T-helper 1 cell treated with Interleukin-12 subunit alpha and Interleukin-12 subunit beta and Interleukin-4 antibody, amounts not matched to agents 30 μg/mL and 1 μg/mL, for 36 hours (primary cell): ENCODE results near the gene CALHM6.

Experiments
- H3K27ac Mint-ChIP-seq: one replicate; pipeline ENCODE4 v1.8.0; 2021; ENCODE audit warnings: mild to moderate bottlenecking, mixed read lengths
- H3K27me3 Mint-ChIP-seq: one replicate; pipeline ENCODE4 v1.8.0; 2021; ENCODE audit warnings: low read depth, mixed read lengths
- H3K36me3 Mint-ChIP-seq: one replicate; pipeline ENCODE4 v1.8.0; 2021; ENCODE audit warnings: low read depth, mixed read lengths
- H3K4me1 Mint-ChIP-seq: one replicate; pipeline ENCODE4 v1.8.0; 2021; ENCODE audit warnings: low read depth, mixed read lengths
- H3K4me3 Mint-ChIP-seq: one replicate; pipeline ENCODE4 v1.8.0; 2021; ENCODE audit warnings: mild to moderate bottlenecking, moderate library complexity, mixed read lengths
- H3K9me3 Mint-ChIP-seq: one replicate; pipeline ENCODE4 v1.8.0; 2021; ENCODE audit warnings: mixed read lengths

The CALHM6 gene

GRCh38 chr6:116461331-116461931 is at the start of gene CALHM6:
TSS of gene CALHM6 (plus strand) at chr6:116461375. CDS start at chr6:116461930, 555 bp downstream.
- Mint-ChIP-seq H3K4me1 (peaks cover 77% of the 10 kb centered on the region), H3K36me3 (peaks cover 17% of the 10 kb centered on the region), H3K27ac (peak within 1 kb of the TSS; percentile 87), H3K27me3 (no peaks in the 10 kb centered on the region), H3K9me3 (no peaks in the 10 kb centered on the region), H3K4me3 (peak within 1 kb of the TSS; percentile 84)

GRCh38 chr6:116412270-116412669 is 48.9 kb upstream of the CALHM6 start:
- peaks cover 2% of the 10 kb centered on the region for H3K4me1 Mint-ChIP-seq
- no peaks in the 10 kb centered on the region for H3K9me3 Mint-ChIP-seq
- H3K36me3 Mint-ChIP-seq = no peaks in the 10 kb centered on the region
- H3K27me3 Mint-ChIP-seq = peaks cover 4% of the 10 kb centered on the region
- no peak overlapping the region for H3K4me3 Mint-ChIP-seq
- no peak overlapping the region for H3K27ac Mint-ChIP-seq

- Mint-ChIP-seq H3K36me3 (no peaks in the 10 kb centered on the region), H3K4me1 (peaks cover 2% of the 10 kb centered on the region), H3K27ac (no peak overlapping the region), H3K4me3 (no peak overlapping the region), H3K27me3 (peaks cover 4% of the 10 kb centered on the region), H3K9me3 (no peaks in the 10 kb centered on the region)
Measured at GRCh38 chr6:116413357-116413756, 47.8 kb upstream of the CALHM6 start.

- H3K36me3 Mint-ChIP-seq = no peaks in the 10 kb centered on the region
- no peak overlapping the region for H3K4me3 Mint-ChIP-seq
- no peaks in the 10 kb centered on the region for H3K9me3 Mint-ChIP-seq
- H3K27me3 Mint-ChIP-seq = no peaks in the 10 kb centered on the region
- no peak overlapping the region for H3K27ac Mint-ChIP-seq
- no peaks in the 10 kb centered on the region for H3K4me1 Mint-ChIP-seq
Measured at GRCh38 chr6:116417661-116418060, 43.5 kb upstream of the CALHM6 start.

- no peaks in the 10 kb centered on the region for H3K27me3 Mint-ChIP-seq
- no peak overlapping the region for H3K27ac Mint-ChIP-seq
- H3K36me3 Mint-ChIP-seq = no peaks in the 10 kb centered on the region
- H3K4me3 Mint-ChIP-seq = no peak overlapping the region
- no peaks in the 10 kb centered on the region for H3K9me3 Mint-ChIP-seq
- H3K4me1 Mint-ChIP-seq = no peaks in the 10 kb centered on the region
Measured at GRCh38 chr6:116419069-116419786, 41.9 kb upstream of the CALHM6 start.

GRCh38 chr6:116420341-116420740 is 40.8 kb upstream of the CALHM6 start:
- no peaks in the 10 kb centered on the region for H3K4me1 Mint-ChIP-seq
- no peak overlapping the region for H3K27ac Mint-ChIP-seq
- H3K36me3 Mint-ChIP-seq = no peaks in the 10 kb centered on the region
- H3K4me3 Mint-ChIP-seq = no peak overlapping the region
- no peaks in the 10 kb centered on the region for H3K9me3 Mint-ChIP-seq
- H3K27me3 Mint-ChIP-seq = no peaks in the 10 kb centered on the region

GRCh38 chr6:116422238-116422637 is 38.9 kb upstream of the CALHM6 start:
- H3K36me3 Mint-ChIP-seq = no peaks in the 10 kb centered on the region
- no peaks in the 10 kb centered on the region for H3K27me3 Mint-ChIP-seq
- no peaks in the 10 kb centered on the region for H3K4me1 Mint-ChIP-seq
- no peak overlapping the region for H3K27ac Mint-ChIP-seq
- H3K4me3 Mint-ChIP-seq = no peak overlapping the region
- no peaks in the 10 kb centered on the region for H3K9me3 Mint-ChIP-seq

- H3K4me3 Mint-ChIP-seq = no peak overlapping the region
- no peak overlapping the region for H3K27ac Mint-ChIP-seq
- H3K4me1 Mint-ChIP-seq = no peaks in the 10 kb centered on the region
- no peaks in the 10 kb centered on the region for H3K36me3 Mint-ChIP-seq
- no peaks in the 10 kb centered on the region for H3K27me3 Mint-ChIP-seq
- no peaks in the 10 kb centered on the region for H3K9me3 Mint-ChIP-seq
Measured at GRCh38 chr6:116424001-116424400, 37.2 kb upstream of the CALHM6 start.

- H3K27ac Mint-ChIP-seq = no peak overlapping the region
- H3K9me3 Mint-ChIP-seq = no peaks in the 10 kb centered on the region
- H3K4me1 Mint-ChIP-seq = no peaks in the 10 kb centered on the region
- no peaks in the 10 kb centered on the region for H3K27me3 Mint-ChIP-seq
- H3K36me3 Mint-ChIP-seq = no peaks in the 10 kb centered on the region
- no peak overlapping the region for H3K4me3 Mint-ChIP-seq
Measured at GRCh38 chr6:116426551-116426950, 34.6 kb upstream of the CALHM6 start.

- peaks cover 5% of the 10 kb centered on the region for H3K27me3 Mint-ChIP-seq
- H3K9me3 Mint-ChIP-seq = no peaks in the 10 kb centered on the region
- H3K4me3 Mint-ChIP-seq = no peak overlapping the region
- H3K36me3 Mint-ChIP-seq = no peaks in the 10 kb centered on the region
- no peak overlapping the region for H3K27ac Mint-ChIP-seq
- no peaks in the 10 kb centered on the region for H3K4me1 Mint-ChIP-seq
Measured at GRCh38 chr6:116429111-116429510, 32.1 kb upstream of the CALHM6 start.

- Mint-ChIP-seq H3K9me3 (no peaks in the 10 kb centered on the region), H3K36me3 (no peaks in the 10 kb centered on the region), H3K4me3 (no peak overlapping the region), H3K4me1 (no peaks in the 10 kb centered on the region), H3K27ac (no peak overlapping the region), H3K27me3 (peaks cover 9% of the 10 kb centered on the region)
Measured at GRCh38 chr6:116430860-116431259, 30.3 kb upstream of the CALHM6 start.

GRCh38 chr6:116431964-116432595 is 29.1 kb upstream of the CALHM6 start:
- Mint-ChIP-seq H3K27ac (no peak overlapping the region), H3K4me1 (no peaks in the 10 kb centered on the region), H3K4me3 (no peak overlapping the region), H3K27me3 (peaks cover 19% of the 10 kb centered on the region), H3K9me3 (no peaks in the 10 kb centered on the region), H3K36me3 (no peaks in the 10 kb centered on the region)

- Mint-ChIP-seq H3K4me1 (no peaks in the 10 kb centered on the region), H3K9me3 (no peaks in the 10 kb centered on the region), H3K4me3 (no peak overlapping the region), H3K27me3 (peaks cover 22% of the 10 kb centered on the region), H3K27ac (no peak overlapping the region), H3K36me3 (no peaks in the 10 kb centered on the region)
Measured at GRCh38 chr6:116433206-116433712, 27.9 kb upstream of the CALHM6 start.

GRCh38 chr6:116434056-116434725 is 27.0 kb upstream of the CALHM6 start:
- H3K4me1 Mint-ChIP-seq = no peaks in the 10 kb centered on the region
- H3K9me3 Mint-ChIP-seq = no peaks in the 10 kb centered on the region
- no peak overlapping the region for H3K4me3 Mint-ChIP-seq
- H3K27me3 Mint-ChIP-seq = peaks cover 27% of the 10 kb centered on the region
- H3K27ac Mint-ChIP-seq = no peak overlapping the region
- no peaks in the 10 kb centered on the region for H3K36me3 Mint-ChIP-seq
